Prostate gland (tissue), 2 donors: ENCODE measurements around the gene FDXR. TPM values are rescaled to one million over a fixed set of nuclear protein-coding genes. Genes with fewer than 3 reads are reported as not detected.

Experiments
- DNase-seq: peaks from one replicate; pipeline ENCODE4 v3.0.0-alpha.2; 2019; ENCODE audit warnings: low spot score
- H3K27ac ChIP-seq, 2 donors: fragments of 200-600 bp; sonication (generic); 2 replicates each; pipeline ENCODE4 v1.5.1; 2017 to 2019
- H3K27me3 ChIP-seq: fragments of 200-600 bp; sonication (generic); replicated peaks from 2 replicates; pipeline ENCODE4 v1.5.1; 2019; ENCODE audit not compliant: insufficient read depth
- H3K36me3 ChIP-seq, 2 donors: fragments of 200-600 bp; sonication (generic); 1 replicate in 1 of 2; 2 replicates in 1 of 2; pipeline versions ENCODE4 v1.5.1 to v1.8.1; 2017 to 2019
- H3K4me1 ChIP-seq: fragments of 200-600 bp; sonication (generic); replicated peaks from 2 replicates; pipeline ENCODE4 v1.5.1; 2019
- H3K4me3 ChIP-seq, 2 donors: fragments of 200-600 bp; sonication (generic); 2 replicates each; pipeline ENCODE4 v1.5.1; 2017 to 2019
- H3K9me3 ChIP-seq: fragments of 200-600 bp; sonication (generic); 2 replicates; pipeline ENCODE4 v1.5.1; 2017
- CTCF ChIP-seq, 4 experiments: fragments of 200-600 bp in 2 of 4; fragments of 450-650 bp in 2 of 4; sonication (generic) in 2 of 4; IDR thresholded peaks; 1 replicate in 3 of 4; 2 replicates in 1 of 4; pipeline ENCODE4 v1.5.1; 2016 to 2019; ENCODE audit warnings: antibody characterized with exemption in 4 of 4, mild to moderate bottlenecking in 2 of 4, moderate library complexity in 2 of 4
- POLR2A ChIP-seq: fragments of 450-650 bp; IDR thresholded peaks from one replicate; pipeline ENCODE4 v1.6.1; 2016; ENCODE audit warnings: antibody characterized with exemption, mild to moderate bottlenecking
- POLR2AphosphoS5 ChIP-seq: sonication (generic); formaldehyde crosslinking; IDR thresholded peaks from one replicate; pipeline ENCODE4 v1.6.1; 2017; ENCODE audit warnings: antibody characterized with exemption
- WGBS: methylation state at CpG from one replicate; pipeline ENCODE4 v1.1.5; 2018; 5-methylcytosine and 5-hydroxymethylcytosine counted together
- intact Hi-C: fragments of 100-400 bp; cut with DNase I; formaldehyde crosslinking; loops from one replicate; pipeline ENCODE4 v1.14.2; 2022
- total RNA-seq, 2 donors: library from RNA; depleted of rRNA; stranded (reverse); fragments of >200 nt; gene quantifications; one replicate each; pipeline ENCODE4 v1.1.0, GENCODE V29; 2016

Gene FDXR
- total RNA-seq, 2 donors from 2014 or later: 24.6 to 182 TPM

GRCh38 chr17:74888469-74888868 lies 15.7 kb upstream of the FDXR start:
- Histone ChIP-seq H3K36me3 (no peaks in the 10 kb centered on the region), H3K4me1 (peaks cover 5% of the 10 kb centered on the region), H3K9me3 (no peaks in the 10 kb centered on the region), H3K27me3 (peaks cover 11% of the 10 kb centered on the region), H3K4me3 (no peak overlapping the region), H3K27ac (no peak overlapping the region)
- no peak for DNase-seq
- intact Hi-C loops: no loop called here
- WGBS: 45% methylated on average over 13 of the region's 13 CpGs
- TF ChIP-seq POLR2A (no peak), POLR2AphosphoS5 (no peak), CTCF (IDR thresholded peaks at IDR 0.05) (no peak)

GRCh38 chr17:74883241-74883745 lies 10.5 kb upstream of the FDXR start:
- WGBS: 70% methylated on average over 15 of the region's 15 CpGs
- no peaks in the 10 kb centered on the region for H3K9me3 ChIP-seq
- H3K36me3 ChIP-seq: no peaks in the 10 kb centered on the region
- TF ChIP-seq POLR2AphosphoS5: no peak
- TF ChIP-seq CTCF (IDR thresholded peaks at IDR 0.05): no peak
- no peak for TF ChIP-seq POLR2A
- intact Hi-C loops: no loop called here
- no peak overlapping the region for H3K4me3 ChIP-seq
- no peak overlapping the region for H3K27ac ChIP-seq
- no peak for DNase-seq
- no peaks in the 10 kb centered on the region for H3K27me3 ChIP-seq
- H3K4me1 ChIP-seq: no peaks in the 10 kb centered on the region

- H3K4me3 ChIP-seq: no peak overlapping the region
- intact Hi-C loops: no loop called here
- 61% methylated on average over 20 of the region's 20 CpGs for WGBS
- H3K27me3 ChIP-seq: no peaks in the 10 kb centered on the region
- DNase-seq: no peak
- TF ChIP-seq CTCF (IDR thresholded peaks at IDR 0.05) (no peak), POLR2AphosphoS5 (no peak), POLR2A (no peak)
- H3K9me3 ChIP-seq: no peaks in the 10 kb centered on the region
- H3K4me1 ChIP-seq: no peaks in the 10 kb centered on the region
- no peaks in the 10 kb centered on the region for H3K36me3 ChIP-seq
- no peak overlapping the region for H3K27ac ChIP-seq
Observed at GRCh38 chr17:74882517-74883240, 9.9 kb upstream of the FDXR start.

GRCh38 chr17:74881073-74881472 lies 8.3 kb upstream of the FDXR start:
- H3K27ac ChIP-seq: no peak overlapping the region
- H3K27me3 ChIP-seq: no peaks in the 10 kb centered on the region
- no peaks in the 10 kb centered on the region for H3K36me3 ChIP-seq
- H3K4me1 ChIP-seq: no peaks in the 10 kb centered on the region
- no peaks in the 10 kb centered on the region for H3K9me3 ChIP-seq
- no peak for DNase-seq
- 65% methylated on average over 11 of the region's 11 CpGs for WGBS
- intact Hi-C loops: no loop called here
- no peak overlapping the region for H3K4me3 ChIP-seq
- TF ChIP-seq POLR2A (no peak), CTCF (IDR thresholded peaks at IDR 0.05) (no peak), POLR2AphosphoS5 (no peak)

- no peaks in the 10 kb centered on the region for H3K9me3 ChIP-seq
- WGBS: 86% methylated on average over 16 of the region's 16 CpGs
- H3K4me3 ChIP-seq: no peak overlapping the region
- no peak for DNase-seq
- no peaks in the 10 kb centered on the region for H3K27me3 ChIP-seq
- no peak overlapping the region for H3K27ac ChIP-seq
- intact Hi-C loops: no loop called here
- no peaks in the 10 kb centered on the region for H3K4me1 ChIP-seq
- no peaks in the 10 kb centered on the region for H3K36me3 ChIP-seq
- no peak for TF ChIP-seq POLR2AphosphoS5
- no peak for TF ChIP-seq POLR2A
- TF ChIP-seq CTCF (IDR thresholded peaks at IDR 0.05): no peak
Observed at GRCh38 chr17:74879308-74879707, 6.5 kb upstream of the FDXR start.
